Measurements from ENCODE around the gene PPFIA1. TPM values are rescaled to one million over a fixed set of nuclear protein-coding genes. Genes with fewer than 3 reads are reported as not detected.
"Not testable (repeated sequence)": the region's sequence is repeated elsewhere in the genome, so short reads cannot be mapped to it uniquely, and the experiment has no call there.

The PPFIA1 gene
- total and polyA plus RNA-seq, 2 donors (not counting 1 experiment from before 2014, with no cell fraction given): 38.8 to 39.8 TPM

- no peak for DNase-seq (ENCODE audit: low read depth in 2 of 2)
- Histone ChIP-seq H2AFZ (ENCODE audit: low read length) (no peak overlapping the region), H3K4me2 (ENCODE audit: extremely low read depth, insufficient read depth, low read length) (no peak overlapping the region), H3K9me3 (ENCODE audit: control insufficient read depth, insufficient read depth, low read depth, low read length) (no peaks in the 10 kb centered on the region), H3K4me3 (replicated peaks in 1 of 4; ENCODE audit: control extremely low read depth in 1 of 4, insufficient read depth in 1 of 4, low read depth in 3 of 4, low read length in 4 of 4) (no peak overlapping the region), H3K27ac (ENCODE audit: insufficient read depth, low read length) (no peak overlapping the region), H3K4me1 (ENCODE audit: control insufficient read depth, extremely low read depth, insufficient read depth, low read length) (no peaks in the 10 kb centered on the region), H4K20me1 (ENCODE audit: control insufficient read depth, extremely low read depth, insufficient read depth, low read length) (no peaks in the 10 kb centered on the region), H3K27me3 (ENCODE audit: control insufficient read depth, insufficient read depth, low read length) (peaks cover 7% of the 10 kb centered on the region), H3K79me2 (ENCODE audit: control insufficient read depth, insufficient read depth, low read length) (no peaks in the 10 kb centered on the region), H3K9ac (ENCODE audit: insufficient read depth, low read length) (no peak overlapping the region), H3K36me3 (ENCODE audit: control insufficient read depth, insufficient read depth, low read length) (no peaks in the 10 kb centered on the region)
- no peak for TF ChIP-seq EZH2 (IDR thresholded peaks at IDR 0.05; ENCODE audit: low read length, missing control alignments)
- no peak for TF ChIP-seq CTCF (conservative IDR thresholded peaks at IDR 0.05 in 1 of 2, IDR thresholded peaks at IDR 0.05 in 1 of 2; ENCODE audit: low read depth in 1 of 2, low read length in 2 of 2)
Observed at GRCh38 chr11:70252844-70253243, 17.6 kb upstream of the PPFIA1 start.

GRCh38 chr11:70255477-70256116, 14.9 kb upstream of the PPFIA1 start:
- Histone ChIP-seq H3K27ac (ENCODE audit: insufficient read depth, low read length) (no peak overlapping the region), H4K20me1 (ENCODE audit: control insufficient read depth, extremely low read depth, insufficient read depth, low read length) (no peaks in the 10 kb centered on the region), H3K79me2 (ENCODE audit: control insufficient read depth, insufficient read depth, low read length) (no peaks in the 10 kb centered on the region), H3K36me3 (ENCODE audit: control insufficient read depth, insufficient read depth, low read length) (no peaks in the 10 kb centered on the region), H3K9ac (ENCODE audit: insufficient read depth, low read length) (no peak overlapping the region), H3K9me3 (ENCODE audit: control insufficient read depth, insufficient read depth, low read depth, low read length) (no peaks in the 10 kb centered on the region), H2AFZ (ENCODE audit: low read length) (no peak overlapping the region), H3K4me3 (replicated peaks in 1 of 4; ENCODE audit: control extremely low read depth in 1 of 4, insufficient read depth in 1 of 4, low read depth in 3 of 4, low read length in 4 of 4) (no peak overlapping the region), H3K4me1 (ENCODE audit: control insufficient read depth, extremely low read depth, insufficient read depth, low read length) (no peaks in the 10 kb centered on the region), H3K4me2 (ENCODE audit: extremely low read depth, insufficient read depth, low read length) (no peak overlapping the region), H3K27me3 (ENCODE audit: control insufficient read depth, insufficient read depth, low read length) (peaks cover 7% of the 10 kb centered on the region)
- DNase-seq (ENCODE audit: low read depth in 2 of 2): no peak
- no peak for TF ChIP-seq CTCF (conservative IDR thresholded peaks at IDR 0.05 in 1 of 2, IDR thresholded peaks at IDR 0.05 in 1 of 2; ENCODE audit: low read depth in 1 of 2, low read length in 2 of 2)
- TF ChIP-seq EZH2 (IDR thresholded peaks at IDR 0.05; ENCODE audit: low read length, missing control alignments): no peak

GRCh38 chr11:70259077-70259476, 11.4 kb upstream of the PPFIA1 start:
- not testable (repeated sequence) for H3K9me3 ChIP-seq (ENCODE audit: control insufficient read depth, insufficient read depth, low read depth, low read length); H3K79me2 ChIP-seq (ENCODE audit: control insufficient read depth, insufficient read depth, low read length); H3K4me2 ChIP-seq (ENCODE audit: extremely low read depth, insufficient read depth, low read length); DNase-seq (ENCODE audit: low read depth in 2 of 2); H3K27ac ChIP-seq (ENCODE audit: insufficient read depth, low read length); H3K27me3 ChIP-seq (ENCODE audit: control insufficient read depth, insufficient read depth, low read length); H3K36me3 ChIP-seq (ENCODE audit: control insufficient read depth, insufficient read depth, low read length); H2AFZ ChIP-seq (ENCODE audit: low read length); H3K9ac ChIP-seq (ENCODE audit: insufficient read depth, low read length); H3K4me1 ChIP-seq (ENCODE audit: control insufficient read depth, extremely low read depth, insufficient read depth, low read length); H4K20me1 ChIP-seq (ENCODE audit: control insufficient read depth, extremely low read depth, insufficient read depth, low read length); H3K4me3 ChIP-seq (replicated peaks in 1 of 4; ENCODE audit: control extremely low read depth in 1 of 4, insufficient read depth in 1 of 4, low read depth in 3 of 4, low read length in 4 of 4)
